ENCODE data around the gene NBEA. TPM values are rescaled to one million over a fixed set of nuclear protein-coding genes. Genes with fewer than 3 reads are reported as not detected.

Gene NBEA
- total RNA-seq: 1 to 10 TPM; 4.4 to 6.2 (median 5.5) TPM

GRCh38 chr13:34941835-34942731 lies at the start of gene NBEA:
Gene NBEA, plus strand, starts transcription at chr13:34942270. Its CDS starts 551 bp downstream, at chr13:34942821.
- no peak for TF ChIP-seq CTCF (IDR thresholded peaks at IDR 0.05; ENCODE audit: low read depth)

- TF ChIP-seq CTCF (IDR thresholded peaks at IDR 0.05; ENCODE audit: low read depth): no peak
These were observed 47.3 kb upstream of the NBEA start for GRCh38 chr13:34894756-34895155.

GRCh38 chr13:34897220-34897619 lies 44.9 kb upstream of the NBEA start:
- no peak for TF ChIP-seq CTCF (IDR thresholded peaks at IDR 0.05; ENCODE audit: low read depth)

- TF ChIP-seq CTCF (IDR thresholded peaks at IDR 0.05; ENCODE audit: low read depth): no peak
These were observed 42.2 kb upstream of the NBEA start for GRCh38 chr13:34899888-34900287.

GRCh38 chr13:34900288-34900739 lies 41.8 kb upstream of the NBEA start:
- no peak for TF ChIP-seq CTCF (IDR thresholded peaks at IDR 0.05; ENCODE audit: low read depth)

GRCh38 chr13:34901572-34901971 lies 40.5 kb upstream of the NBEA start:
- no peak for TF ChIP-seq CTCF (IDR thresholded peaks at IDR 0.05; ENCODE audit: low read depth)

GRCh38 chr13:34911159-34911558 lies 30.9 kb upstream of the NBEA start:
- no peak for TF ChIP-seq CTCF (IDR thresholded peaks at IDR 0.05; ENCODE audit: low read depth)
